Kidney epithelial cell (primary cell): Measurements from ENCODE around the gene IMMP2L. TPM values are rescaled to one million over a fixed set of nuclear protein-coding genes. Genes with fewer than 3 reads are reported as not detected.

Experiments used
- DNase-seq: peaks from one replicate; pipeline ENCODE4 v3.0.0-alpha.2; 2010; ENCODE audit warnings: low read depth
- H3K27me3 ChIP-seq: 2 replicates; pipeline ENCODE4 v1.6.0; 2011; ENCODE audit warnings: low read length; ENCODE audit not compliant: control insufficient read depth, insufficient read depth
- H3K36me3 ChIP-seq: 2 replicates; pipeline ENCODE4 v1.5.1; 2011; ENCODE audit warnings: low read length; ENCODE audit not compliant: control insufficient read depth, insufficient read depth
- H3K4me3 ChIP-seq: 2 replicates; pipeline ENCODE4 v1.5.1; 2011; ENCODE audit warnings: low read depth, mild to moderate bottlenecking, control low read depth, low read length
- CTCF ChIP-seq: IDR thresholded peaks from 2 replicates; pipeline ENCODE4 v1.5.1; 2011; ENCODE audit warnings: mild to moderate bottlenecking, moderate library complexity, low read length, control low read depth, inconsistent platforms; ENCODE audit not compliant: insufficient read depth, poor library complexity, severe bottlenecking
- total RNA-seq: library from RNA; depleted of rRNA; stranded (reverse); fragments of >200 nt; gene quantifications from 2 replicates; pipeline ENCODE4 v1.2.3, GENCODE V29; 2015

Gene IMMP2L
- total RNA-seq, 1 donor from 2014 or later: 30.8 TPM

DNA sequence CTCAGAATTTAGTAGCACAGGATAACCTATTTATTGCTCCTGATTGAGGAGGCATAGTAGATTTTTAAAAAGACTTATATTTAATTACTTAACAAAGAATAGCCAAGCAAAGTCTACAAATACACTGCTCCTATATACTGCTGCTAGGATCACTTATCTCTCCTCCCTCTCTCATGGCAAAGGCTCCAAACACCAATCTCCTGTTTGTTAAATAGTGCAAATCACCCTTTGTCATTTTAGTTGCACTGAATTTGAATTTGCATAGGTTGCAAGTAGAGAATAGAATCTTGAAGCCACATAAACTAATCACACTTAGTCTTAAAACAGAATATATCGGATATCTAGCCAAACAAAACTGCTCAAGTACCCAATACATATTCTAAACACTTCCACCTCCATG is 690.4 kb downstream of the IMMP2L start:
- DNase-seq: no peak
- no peak for TF ChIP-seq CTCF
- Histone ChIP-seq H3K36me3 (no peaks in the 10 kb centered on the region), H3K4me3 (no peak overlapping the region), H3K27me3 (no peaks in the 10 kb centered on the region)

DNA sequence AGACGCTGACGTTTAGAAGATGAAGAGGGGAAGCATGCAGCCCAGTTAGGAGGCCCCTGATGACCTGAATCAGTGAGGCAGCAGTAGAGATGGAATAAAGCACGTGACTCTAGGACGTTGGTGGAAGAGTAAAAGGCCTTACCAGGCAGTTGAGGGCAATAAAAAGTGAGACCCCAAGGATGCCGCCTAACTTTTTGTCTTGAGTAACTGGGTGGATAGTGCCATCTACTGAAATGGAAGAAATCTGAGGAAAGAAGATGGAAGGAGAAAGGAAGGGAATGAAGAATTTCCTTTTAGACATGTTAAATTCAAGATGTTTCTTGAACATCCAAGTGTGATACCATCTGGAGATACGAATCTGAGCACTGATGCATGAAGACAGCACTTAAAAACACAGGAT is 691.4 kb downstream of the IMMP2L start:
- no peak for TF ChIP-seq CTCF
- no peak overlapping the region for H3K4me3 ChIP-seq
- no peaks in the 10 kb centered on the region for H3K36me3 ChIP-seq
- no peak for DNase-seq
- no peaks in the 10 kb centered on the region for H3K27me3 ChIP-seq

- TF ChIP-seq CTCF: no peak
- no peak for DNase-seq
- H3K4me3 ChIP-seq: no peak overlapping the region
Measured at GRCh38 chr7:110868458-110868857, 693.8 kb downstream of the IMMP2L start.

DNA sequence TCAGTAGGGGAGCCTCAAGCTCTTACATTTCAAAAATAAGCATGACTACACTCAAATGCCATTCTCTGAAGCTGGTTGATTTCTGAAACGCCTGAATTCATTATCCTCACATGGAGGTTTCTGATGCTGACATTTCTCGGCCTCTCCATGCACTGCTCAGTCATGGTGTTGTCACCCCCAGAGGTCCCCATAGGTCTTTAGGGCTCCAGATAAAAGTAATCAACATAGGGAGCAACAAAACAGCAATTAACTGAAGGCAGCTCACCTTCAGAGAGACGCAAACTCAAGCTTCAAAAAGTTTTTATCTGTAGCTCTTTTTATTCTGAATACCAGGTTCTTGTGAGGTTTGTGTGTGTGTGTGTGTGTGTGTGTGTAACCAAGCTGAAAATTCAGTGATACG is 694.5 kb downstream of the IMMP2L start:
- H3K4me3 ChIP-seq: no peak overlapping the region
- no peak for TF ChIP-seq CTCF
- no peaks in the 10 kb centered on the region for H3K27me3 ChIP-seq
- DNase-seq: no peak
- no peaks in the 10 kb centered on the region for H3K36me3 ChIP-seq

More at GRCh38 chr7:110868458-110868857, 693.8 kb downstream of the IMMP2L start:
- H3K36me3 ChIP-seq: no peaks in the 10 kb centered on the region
- no peaks in the 10 kb centered on the region for H3K27me3 ChIP-seq

DNA sequence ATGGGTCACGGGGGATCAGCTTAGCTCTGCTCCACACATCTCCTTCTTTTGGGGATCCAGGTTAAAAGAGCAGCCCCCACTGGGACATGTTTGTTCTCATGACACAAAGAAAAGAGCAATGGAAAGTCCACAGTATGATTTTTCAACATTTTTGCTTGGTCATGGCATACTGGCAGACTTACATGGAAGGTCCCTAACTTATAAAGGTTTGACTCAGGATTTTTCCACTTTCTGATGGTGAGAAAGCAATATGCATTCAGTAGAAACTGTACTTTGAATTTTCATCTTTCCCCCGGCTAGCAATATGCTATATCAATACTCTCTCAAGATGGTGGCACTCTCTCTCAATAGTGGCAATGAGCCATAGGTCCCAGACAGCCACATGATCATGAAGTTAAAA is 699.0 kb downstream of the IMMP2L start:
- DNase-seq: no peak
- Histone ChIP-seq H3K36me3 (no peaks in the 10 kb centered on the region), H3K27me3 (no peaks in the 10 kb centered on the region), H3K4me3 (no peak overlapping the region)
- no peak for TF ChIP-seq CTCF

DNA sequence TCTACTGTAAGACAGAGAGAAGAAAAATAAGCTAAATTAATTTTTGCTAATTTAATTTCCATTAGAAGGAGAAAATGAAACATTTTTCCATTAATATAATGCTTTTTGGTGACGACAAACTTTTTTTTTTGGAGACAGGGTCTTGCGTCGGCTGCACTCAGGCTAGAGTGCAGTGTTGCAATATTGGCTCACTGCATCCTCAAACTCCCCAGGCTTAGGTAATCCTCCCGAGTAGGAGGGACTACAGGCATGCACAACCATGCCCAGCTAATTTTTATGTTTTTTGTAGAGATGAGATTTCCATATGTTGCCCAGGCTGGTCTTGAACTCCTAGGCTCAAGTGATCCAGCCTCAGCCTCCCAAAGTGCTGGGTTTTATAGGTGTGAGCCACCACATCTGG is 701.1 kb downstream of the IMMP2L start:
- H3K27me3 ChIP-seq: no peaks in the 10 kb centered on the region
- no peaks in the 10 kb centered on the region for H3K36me3 ChIP-seq
- no peak overlapping the region for H3K4me3 ChIP-seq
- no peak for TF ChIP-seq CTCF
- DNase-seq: no peak
